Trophoblast cell (in vitro differentiated cells and primary cell): ENCODE data around the gene TCF25.

Source experiments
- DNase-seq, 2 donors: peaks; one replicate each; pipeline ENCODE4 v3.0.0-alpha.2; 2016
- H2AFZ ChIP-seq: 2 replicates; pipeline ENCODE4 v1.6.1; 2013; ENCODE audit warnings: low read length, moderate library complexity, mild to moderate bottlenecking; ENCODE audit not compliant: insufficient read depth, poor library complexity
- H2AK5ac ChIP-seq: 2 replicates; pipeline ENCODE4 v1.6.1; 2013; ENCODE audit warnings: mild to moderate bottlenecking, low read length
- H2BK120ac ChIP-seq: 2 replicates; pipeline ENCODE4 v1.6.1; 2013; ENCODE audit warnings: low read length, mild to moderate bottlenecking, moderate library complexity; ENCODE audit not compliant: insufficient read depth, poor library complexity
- H2BK12ac ChIP-seq: 2 replicates; pipeline ENCODE4 v1.6.1; 2013; ENCODE audit warnings: mild to moderate bottlenecking, low read length, moderate library complexity
- H2BK5ac ChIP-seq: 2 replicates; pipeline ENCODE4 v1.6.1; 2013; ENCODE audit warnings: low read length, low read depth, moderate library complexity, mild to moderate bottlenecking; ENCODE audit not compliant: poor library complexity
- H3K14ac ChIP-seq: 2 replicates; pipeline ENCODE4 v1.6.1; 2013; ENCODE audit warnings: mild to moderate bottlenecking, low read length
- H3K18ac ChIP-seq: 2 replicates; pipeline ENCODE4 v1.6.1; 2013; ENCODE audit warnings: mild to moderate bottlenecking, low read length
- H3K23ac ChIP-seq: 2 replicates; pipeline ENCODE4 v1.6.1; 2013; ENCODE audit warnings: low read length
- H3K27ac ChIP-seq: 2 replicates; pipeline ENCODE4 v1.5.1; 2013; ENCODE audit warnings: low read depth, mild to moderate bottlenecking, inconsistent platforms, low read length, moderate library complexity
- H3K27me3 ChIP-seq: 2 replicates; pipeline ENCODE4 v1.6.1; 2013; ENCODE audit warnings: inconsistent platforms, mild to moderate bottlenecking, low read length, moderate library complexity; ENCODE audit not compliant: insufficient read depth
- H3K36me3 ChIP-seq, 2 experiments: 1 replicate in 1 of 2; 2 replicates in 1 of 2; pipeline ENCODE4 v1.6.1; 2013; ENCODE audit warnings: low read length in 2 of 2, mild to moderate bottlenecking in 2 of 2, moderate library complexity in 1 of 2; ENCODE audit not compliant: insufficient read depth in 2 of 2, control insufficient read depth in 1 of 2
- H3K4ac ChIP-seq: 2 replicates; pipeline ENCODE4 v1.6.1; 2013; ENCODE audit warnings: low read depth, mild to moderate bottlenecking, low read length, moderate library complexity
- H3K4me1 ChIP-seq, 2 experiments: 1 replicate in 1 of 2; 2 replicates in 1 of 2; pipeline ENCODE4 v1.6.1; 2013; ENCODE audit warnings: low read length in 2 of 2, mild to moderate bottlenecking in 2 of 2, moderate library complexity in 1 of 2; ENCODE audit not compliant: insufficient read depth in 2 of 2, control insufficient read depth in 1 of 2
- H3K4me2 ChIP-seq: 2 replicates; pipeline ENCODE4 v1.6.1; 2013; ENCODE audit warnings: inconsistent platforms, mild to moderate bottlenecking, low read length, moderate library complexity
- H3K4me3 ChIP-seq: 2 replicates; pipeline ENCODE4 v1.5.1; 2013; ENCODE audit warnings: mild to moderate bottlenecking, low read depth, low read length, inconsistent platforms
- H3K79me1 ChIP-seq: one replicate; pipeline ENCODE4 v1.6.1; 2013; ENCODE audit warnings: low read length
- H3K79me2 ChIP-seq: 2 replicates; pipeline ENCODE4 v1.6.1; 2013; ENCODE audit warnings: low read length, mild to moderate bottlenecking; ENCODE audit not compliant: control insufficient read depth, insufficient read depth, poor library complexity
- H3K9ac ChIP-seq: 2 replicates; pipeline ENCODE4 v1.6.1; 2013; ENCODE audit warnings: mild to moderate bottlenecking, low read length
- H3K9me3 ChIP-seq: 2 replicates; pipeline ENCODE4 v1.6.1; 2013; ENCODE audit warnings: low read depth, mild to moderate bottlenecking, control low read depth, inconsistent platforms, low read length; ENCODE audit not compliant: insufficient read depth
- H4K12ac ChIP-seq: 2 replicates; pipeline ENCODE4 v1.6.1; 2013; ENCODE audit warnings: low read depth, mild to moderate bottlenecking, low read length, moderate library complexity
- H4K8ac ChIP-seq: 2 replicates; pipeline ENCODE4 v1.6.1; 2013; ENCODE audit warnings: low read depth, mild to moderate bottlenecking, low read length, moderate library complexity
- H4K91ac ChIP-seq: one replicate; pipeline ENCODE4 v1.6.1; 2013; ENCODE audit warnings: low read depth, mild to moderate bottlenecking, low read length, moderate library complexity
- WGBS: extraction: QIAGEN DNeasy Blood & Tissue Kit; methylation state at CpG from one replicate; pipeline ENCODE4 v1.1.7; 2013; ENCODE audit warnings: missing lambda C conversion rate; ENCODE audit not compliant: insufficient read length, insufficient coverage; ENCODE audit errors: extremely low coverage; 5-methylcytosine and 5-hydroxymethylcytosine counted together

The TCF25 gene

DNA sequence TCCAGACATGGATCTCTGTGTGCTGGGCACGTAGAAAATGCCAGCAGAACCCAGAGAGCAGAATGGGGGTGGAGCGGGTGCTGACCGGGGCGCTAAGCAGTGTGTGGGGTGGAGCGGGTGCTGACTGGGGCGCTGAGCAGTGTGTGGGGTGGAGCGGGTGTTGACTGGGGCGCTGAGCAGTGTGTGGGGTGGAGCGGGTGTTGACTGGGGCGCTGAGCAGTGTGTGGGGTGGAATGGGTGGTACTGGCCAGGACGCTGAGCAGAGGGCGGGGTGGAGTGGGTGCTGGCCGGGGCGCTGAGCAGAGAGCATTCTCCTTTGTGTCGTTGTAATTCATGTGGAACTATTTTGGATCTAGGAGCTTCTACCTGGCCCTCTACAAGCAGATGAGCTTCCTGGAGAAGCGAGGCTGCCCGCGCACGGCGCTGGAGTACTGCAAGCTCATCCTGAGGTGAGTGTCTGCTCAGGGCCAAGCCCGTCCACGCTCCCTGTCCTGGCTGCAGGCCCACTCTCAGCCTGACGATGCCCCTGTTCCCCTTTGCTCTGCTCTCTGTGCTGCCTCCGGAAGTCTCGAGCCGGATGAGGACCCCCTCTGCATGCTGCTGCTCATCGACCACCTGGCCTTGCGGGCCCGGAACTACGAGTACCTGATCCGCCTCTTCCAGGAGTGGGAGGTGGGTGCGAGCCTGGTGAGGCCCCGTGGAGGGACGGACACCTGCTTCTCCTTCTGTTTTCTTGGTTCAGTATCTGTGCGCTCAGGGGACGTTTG is 25.0 kb downstream of the TCF25 start:
- no CpG with 5 or more reads among the region's 36 CpGs for WGBS
- Histone ChIP-seq H2BK12ac (no peak overlapping the region), H3K23ac (no peak overlapping the region), H3K14ac (no peak overlapping the region), H3K79me1 (no peaks in the 10 kb centered on the region), H3K18ac (no peak overlapping the region), H2AK5ac (no peak overlapping the region), H2AFZ (no peak overlapping the region), H2BK5ac (no peak overlapping the region), H3K4me2 (no peak overlapping the region), H3K9me3 (no peaks in the 10 kb centered on the region), H4K8ac (no peak overlapping the region), H2BK120ac (no peak overlapping the region), H3K4ac (no peak overlapping the region), H3K36me3 (peaks cover 73 to 75% of the 10 kb centered on the region in 2 experiments), H4K91ac (no peak overlapping the region), H3K9ac (no peak overlapping the region), H3K4me3 (no peak overlapping the region), H3K4me1 (peaks cover 0 to 3% of the 10 kb centered on the region in 2 experiments), H3K27me3 (no peaks in the 10 kb centered on the region), H3K79me2 (no peaks in the 10 kb centered on the region), H3K27ac (no peak overlapping the region), H4K12ac (no peak overlapping the region)
- no peak for DNase-seq

DNA sequence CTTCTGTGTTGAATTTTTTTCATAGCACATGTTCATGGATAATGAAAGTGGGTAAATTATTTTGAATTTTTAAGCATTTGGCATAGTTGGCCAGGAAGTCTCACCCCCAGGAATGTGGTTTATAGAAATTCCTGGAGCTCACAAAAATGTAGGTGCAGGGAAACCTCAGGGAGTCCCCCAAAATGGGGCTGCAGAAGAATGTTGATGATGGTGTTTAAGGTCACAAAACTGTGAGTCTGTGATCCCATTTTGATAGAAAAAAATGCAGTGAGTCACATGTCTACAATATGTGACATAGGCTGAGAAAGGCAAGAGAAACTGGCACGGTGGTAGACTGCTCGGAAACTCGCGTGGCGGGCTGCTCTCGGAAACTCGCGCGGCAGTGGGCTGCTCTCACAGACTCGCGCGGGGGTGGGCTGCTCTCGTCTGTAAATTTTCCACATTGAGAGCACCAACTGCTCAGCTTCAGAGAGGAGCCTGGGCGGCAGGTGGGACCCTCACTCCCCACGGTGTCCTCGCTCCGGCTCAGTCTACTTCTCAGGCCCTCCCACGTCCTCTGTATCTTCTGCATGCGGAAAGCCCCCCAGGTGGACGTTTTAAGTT is 26.6 kb downstream of the TCF25 start:
- H4K91ac ChIP-seq: no peak overlapping the region
- WGBS: no CpG with 5 or more reads among the region's 20 CpGs

DNA sequence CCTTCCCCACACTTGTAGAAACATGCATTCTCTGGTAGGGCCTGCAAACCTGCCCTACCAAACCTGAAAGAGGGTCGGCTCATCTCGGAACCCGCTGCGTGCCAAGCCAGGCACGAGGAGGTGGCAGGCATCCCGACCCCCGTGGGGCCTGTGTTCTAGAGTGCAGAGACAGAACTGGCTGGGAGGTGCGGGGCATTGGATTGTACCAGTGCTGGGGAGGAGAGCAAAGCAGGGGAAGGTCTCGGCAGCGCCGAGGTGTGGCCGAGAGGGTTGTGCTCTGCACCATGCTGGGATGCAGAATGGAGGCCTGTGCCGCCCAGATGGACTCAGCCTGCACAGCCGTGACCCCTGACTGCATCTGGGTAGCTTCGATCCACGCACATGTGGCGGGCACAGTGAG is 27.5 kb downstream of the TCF25 start:
- Histone ChIP-seq H4K12ac (no peak overlapping the region), H2BK12ac (no peak overlapping the region), H3K18ac (no peak overlapping the region), H3K27ac (no peak overlapping the region), H2AFZ (no peak overlapping the region), H3K14ac (no peak overlapping the region), H2BK5ac (no peak overlapping the region), H3K4me2 (no peak overlapping the region), H4K8ac (no peak overlapping the region), H3K4ac (no peak overlapping the region), H3K9me3 (no peaks in the 10 kb centered on the region), H2AK5ac (no peak overlapping the region), H3K79me1 (peaks cover 12% of the 10 kb centered on the region), H3K4me1 (peaks cover 7% of the 10 kb centered on the region in 2 experiments), H2BK120ac (no peak overlapping the region), H3K23ac (no peak overlapping the region), H3K36me3 (peaks cover 73 to 76% of the 10 kb centered on the region in 2 experiments), H3K27me3 (no peaks in the 10 kb centered on the region), H3K4me3 (no peak overlapping the region), H3K79me2 (no peaks in the 10 kb centered on the region), H4K91ac (no peak overlapping the region), H3K9ac (no peak overlapping the region)
- DNase-seq: no peak
- WGBS: no CpG with 5 or more reads among the region's 17 CpGs

More for the DNA sequence above, 26.6 kb downstream of the TCF25 start:
- no peak overlapping the region for H3K4ac ChIP-seq
- H3K9me3 ChIP-seq: no peaks in the 10 kb centered on the region
- peaks cover 7% of the 10 kb centered on the region in 2 experiments for H3K4me1 ChIP-seq
- H2AK5ac ChIP-seq: no peak overlapping the region
- peaks cover 73 to 76% of the 10 kb centered on the region in 2 experiments for H3K36me3 ChIP-seq
- no peak overlapping the region for H4K12ac ChIP-seq
- no peak overlapping the region for H3K9ac ChIP-seq
- no peak overlapping the region for H3K4me2 ChIP-seq
- no peak overlapping the region for H2BK12ac ChIP-seq
- H2BK120ac ChIP-seq: no peak overlapping the region
- DNase-seq: no peak
- no peak overlapping the region for H3K23ac ChIP-seq
- H4K8ac ChIP-seq: no peak overlapping the region
- no peaks in the 10 kb centered on the region for H3K27me3 ChIP-seq
- no peak overlapping the region for H3K27ac ChIP-seq
- no peak overlapping the region for H3K18ac ChIP-seq
- no peaks in the 10 kb centered on the region for H3K79me2 ChIP-seq
- H2AFZ ChIP-seq: no peak overlapping the region
- H3K14ac ChIP-seq: no peak overlapping the region
- no peak overlapping the region for H2BK5ac ChIP-seq
- H3K79me1 ChIP-seq: peaks cover 7% of the 10 kb centered on the region
- H3K4me3 ChIP-seq: no peak overlapping the region

DNA sequence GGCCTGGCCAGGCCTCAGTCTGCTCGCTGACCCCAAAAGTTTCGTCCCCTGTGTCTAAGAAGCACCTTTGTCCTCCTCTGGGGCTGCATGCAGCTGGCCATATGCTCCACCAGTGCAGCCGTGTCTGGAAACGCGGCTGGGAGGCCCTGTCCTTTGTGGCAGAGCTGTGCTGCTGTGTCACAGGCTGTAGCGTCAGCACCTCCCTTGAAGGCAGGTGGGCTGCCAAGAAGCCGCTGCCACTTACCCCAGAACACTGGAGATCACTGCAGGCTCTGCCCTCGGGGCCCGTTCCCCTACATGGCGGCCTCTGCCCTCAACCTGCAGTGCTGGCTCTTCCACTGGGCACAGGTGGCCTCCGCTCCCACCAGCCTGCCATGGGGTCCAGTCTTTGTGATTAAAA is 29.6 kb downstream of the TCF25 start:
- Histone ChIP-seq H3K4me1 (peaks cover 7% of the 10 kb centered on the region in 2 experiments), H3K23ac (no peak overlapping the region), H3K9ac (no peak overlapping the region), H3K36me3 (peaks cover 74 to 78% of the 10 kb centered on the region in 2 experiments), H3K14ac (no peak overlapping the region), H3K79me1 (peaks cover 12% of the 10 kb centered on the region), H2AK5ac (no peak overlapping the region), H2BK12ac (peak overlapping the region; percentile 39), H4K12ac (no peak overlapping the region), H2BK120ac (peak overlapping the region; percentile 5), H3K4ac (no peak overlapping the region), H2AFZ (no peak overlapping the region), H2BK5ac (no peak overlapping the region), H3K79me2 (no peaks in the 10 kb centered on the region), H3K4me2 (no peak overlapping the region), H4K8ac (no peak overlapping the region), H3K9me3 (peaks cover 7% of the 10 kb centered on the region), H3K18ac (peak overlapping the region; percentile 6), H3K27me3 (no peaks in the 10 kb centered on the region), H3K4me3 (no peak overlapping the region), H3K27ac (no peak overlapping the region), H4K91ac (peak overlapping the region; percentile 39)
- no CpG with 5 or more reads among the region's 11 CpGs for WGBS
- DNase-seq: peak in 1 of 2 donors; percentile 51
